ENCODE results near the gene PKP2.

PKP2 gene

GRCh38 chr12:32860192-32860591 lies 36.4 kb downstream of the PKP2 start:
- no peak for DNase-seq

DNA sequence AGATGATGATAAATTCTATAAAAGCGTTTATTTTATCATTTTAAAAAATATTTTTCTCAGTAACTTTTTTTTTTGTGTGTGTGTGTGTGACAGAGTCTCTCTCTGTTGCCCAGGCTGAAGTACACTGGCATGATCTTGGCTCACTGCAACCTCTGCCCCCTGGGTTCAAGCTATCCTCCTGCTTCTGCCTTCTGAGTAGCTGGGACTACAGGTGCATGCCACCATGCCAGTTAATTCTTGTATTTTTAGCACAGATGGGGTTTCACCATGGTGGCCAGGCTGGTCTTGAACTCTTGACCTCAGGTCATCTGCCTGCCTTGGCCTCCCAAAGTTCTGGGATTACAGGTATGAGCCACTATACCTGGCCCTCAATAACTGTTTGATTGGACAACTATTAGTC lies 37.2 kb downstream of the PKP2 start:
- DNase-seq = no peak

DNA sequence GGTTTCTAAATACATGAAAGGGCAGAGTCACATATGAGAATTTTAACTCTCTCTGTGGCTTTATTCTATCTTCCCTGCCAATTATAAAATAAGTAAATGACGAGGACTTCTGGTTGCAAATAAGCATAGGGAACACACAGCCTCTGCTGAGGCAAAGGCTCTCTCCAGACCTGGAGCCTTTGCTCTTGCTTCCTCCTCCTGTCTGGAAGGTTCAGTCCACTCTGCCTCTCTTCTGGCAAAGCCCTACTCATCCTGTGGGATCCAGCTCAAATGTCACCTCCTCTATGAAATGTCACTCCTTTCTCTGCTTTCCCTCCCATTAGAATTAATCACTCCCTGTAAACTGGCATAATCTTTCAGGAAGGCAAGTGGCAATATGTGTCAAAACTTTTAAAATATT lies 41.9 kb downstream of the PKP2 start:
- no peak for DNase-seq

GRCh38 chr12:32854097-32854496 lies 42.5 kb downstream of the PKP2 start:
- no peak for DNase-seq

DNA sequence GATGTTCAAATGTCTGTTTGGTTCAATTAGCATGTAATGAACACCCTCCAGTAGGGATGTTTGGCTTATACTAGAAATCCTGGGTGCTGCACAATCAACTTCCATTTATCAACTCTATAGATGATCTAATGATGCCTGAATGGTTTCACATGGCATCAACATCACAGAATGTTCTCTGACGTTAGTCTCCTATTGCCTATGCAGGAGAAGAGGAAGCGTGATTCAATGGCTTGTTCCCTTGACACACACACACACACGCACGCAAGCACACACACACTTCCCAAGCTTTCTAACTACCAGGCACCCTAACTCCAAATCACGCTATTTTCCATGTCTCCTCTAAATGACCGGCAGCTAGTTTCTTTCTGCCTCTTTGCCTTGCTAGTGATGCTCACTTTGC lies 49.3 kb downstream of the PKP2 start:
- DNase-seq = no peak

DNA sequence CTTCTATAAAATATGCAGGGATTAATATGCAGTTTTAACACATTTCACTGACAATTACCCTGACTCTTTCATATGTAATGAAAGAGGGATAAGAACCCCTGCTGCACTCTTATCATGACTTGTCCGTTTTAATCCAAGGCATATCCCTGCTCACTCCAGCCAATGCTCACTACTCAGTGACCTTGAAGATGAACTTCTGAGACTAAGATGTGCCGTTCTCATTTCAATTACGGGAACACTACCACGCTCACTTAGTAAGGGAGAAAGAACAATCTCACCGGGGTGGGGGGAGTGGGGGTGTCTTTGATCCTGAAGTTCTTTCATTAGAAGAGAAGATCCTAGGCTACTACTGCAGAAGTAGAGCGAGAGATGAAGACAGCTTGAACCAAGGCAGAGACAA lies 50.5 kb downstream of the PKP2 start:
- DNase-seq = no peak

DNA sequence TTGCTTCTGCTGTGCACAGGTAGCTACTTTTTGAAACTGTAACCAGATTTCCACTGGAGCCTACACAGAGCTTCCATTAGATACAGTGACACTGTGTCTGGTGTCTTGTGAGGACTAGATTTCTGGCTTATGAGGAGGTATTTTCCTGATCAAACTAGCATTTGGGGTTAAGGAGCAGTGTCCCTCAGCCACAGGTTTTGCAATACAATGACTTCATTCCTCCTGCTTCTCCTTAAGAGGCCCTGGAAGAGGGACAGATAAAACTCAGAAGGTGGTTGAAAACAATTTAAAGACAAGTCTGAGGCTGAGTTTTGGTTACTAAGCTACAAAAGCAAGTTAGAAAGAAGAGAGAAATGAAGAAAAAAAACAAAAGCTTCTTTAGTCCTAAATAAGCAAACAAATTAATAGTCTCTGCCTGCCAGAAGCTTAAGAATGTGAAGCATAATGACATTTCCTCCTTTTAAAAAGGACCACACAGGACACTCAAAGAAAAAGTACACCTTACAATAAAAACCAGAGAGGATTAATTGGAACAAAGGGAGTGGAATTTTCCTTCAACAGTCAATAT lies 53.0 kb downstream of the PKP2 start:
- no peak for DNase-seq

DNA sequence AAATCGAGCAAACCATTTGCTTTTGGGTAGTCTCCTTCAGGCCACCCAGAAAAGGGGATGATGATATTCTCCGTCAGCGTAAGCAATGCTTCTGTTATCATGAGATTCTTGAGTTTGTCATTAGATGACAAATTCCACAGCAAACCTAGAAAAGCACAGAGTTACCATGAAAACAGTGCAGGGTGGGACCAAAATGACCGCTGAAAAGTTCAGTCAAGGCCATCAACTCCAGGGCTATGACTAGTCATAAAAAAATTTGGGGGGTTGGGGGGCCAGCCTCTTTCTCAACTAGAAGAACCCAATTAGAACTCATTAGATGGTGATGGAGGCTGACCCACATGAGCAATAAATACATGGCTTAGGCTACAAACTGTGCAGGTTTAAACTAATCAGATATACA lies 55.5 kb downstream of the PKP2 start:
- no peak for DNase-seq

DNA sequence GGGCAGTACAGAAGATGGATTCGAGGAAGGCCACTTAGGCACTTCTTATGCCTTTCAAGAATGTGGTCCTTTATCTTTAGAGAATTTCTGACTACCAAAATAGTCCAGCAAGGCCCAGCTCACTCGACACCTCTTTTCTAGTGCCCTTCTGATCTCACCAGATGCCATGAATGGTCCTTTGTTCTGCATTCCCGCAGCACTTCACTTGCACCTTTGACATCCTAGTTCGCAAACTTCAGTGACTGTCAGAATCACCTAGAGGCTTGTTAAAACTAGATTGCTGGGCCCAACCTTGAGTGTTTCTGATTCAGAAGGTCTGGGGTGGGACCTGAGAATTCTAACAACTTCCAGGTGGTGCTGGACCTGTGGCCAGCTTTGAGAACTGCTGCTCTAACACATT lies 56.7 kb downstream of the PKP2 start:
- no peak for DNase-seq

GRCh38 chr12:32837974-32838373 lies 58.6 kb downstream of the PKP2 start:
- DNase-seq = no peak

GRCh38 chr12:32836710-32837109 lies 59.9 kb downstream of the PKP2 start:
- no peak for DNase-seq

- DNase-seq = no peak
These were observed 62.5 kb downstream of the PKP2 start for GRCh38 chr12:32834122-32834521.

GRCh38 chr12:32828552-32828951 lies 68.0 kb downstream of the PKP2 start:
- DNase-seq = no peak

DNA sequence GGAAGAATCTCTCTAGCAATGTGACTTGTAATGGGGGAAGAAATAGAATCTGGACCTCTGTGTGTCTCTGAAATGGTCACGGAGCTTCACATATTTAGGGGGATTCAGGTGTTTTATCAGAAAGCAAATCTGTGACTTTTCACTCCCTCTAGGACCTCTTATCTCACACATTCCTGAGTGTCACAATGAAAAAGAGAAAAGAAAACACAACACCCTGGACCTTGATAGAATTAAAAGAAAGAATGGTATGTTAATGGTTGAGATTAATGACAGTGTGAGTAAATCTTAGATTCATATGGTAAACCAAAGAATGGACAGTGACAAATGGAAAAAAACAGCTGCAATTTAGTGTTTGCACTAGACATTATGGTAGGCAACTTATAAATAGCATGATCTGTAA lies 68.5 kb downstream of the PKP2 start:
- no peak for DNase-seq

DNA sequence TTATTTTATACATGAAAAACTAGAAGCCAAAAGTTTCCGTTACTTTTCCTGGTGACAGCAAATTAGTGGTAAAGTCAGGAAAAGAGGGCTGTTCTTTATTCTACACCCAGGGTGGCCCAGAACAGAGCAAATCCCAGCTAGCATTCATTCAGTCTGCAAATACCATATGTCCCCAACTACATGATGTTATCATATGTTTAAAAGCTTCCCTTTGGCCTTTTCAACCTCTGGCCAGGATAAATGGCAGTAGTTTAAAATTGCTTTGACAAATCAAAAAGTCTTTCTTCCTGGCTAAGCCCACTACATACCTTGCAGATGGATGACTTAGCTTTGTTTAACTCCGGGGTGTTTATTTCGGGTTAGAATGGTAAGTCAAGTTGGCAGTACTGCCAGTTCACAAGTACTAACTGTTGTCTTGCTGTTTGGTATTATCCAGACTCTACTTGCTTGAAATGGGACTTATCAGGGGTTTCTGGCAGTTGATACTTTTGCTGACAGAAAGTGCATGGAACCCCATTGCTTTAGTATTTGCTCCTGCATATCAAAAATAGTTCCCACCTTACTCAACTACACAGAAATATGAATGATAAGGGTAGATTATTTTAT lies 69.7 kb downstream of the PKP2 start:
- no peak for DNase-seq

DNA sequence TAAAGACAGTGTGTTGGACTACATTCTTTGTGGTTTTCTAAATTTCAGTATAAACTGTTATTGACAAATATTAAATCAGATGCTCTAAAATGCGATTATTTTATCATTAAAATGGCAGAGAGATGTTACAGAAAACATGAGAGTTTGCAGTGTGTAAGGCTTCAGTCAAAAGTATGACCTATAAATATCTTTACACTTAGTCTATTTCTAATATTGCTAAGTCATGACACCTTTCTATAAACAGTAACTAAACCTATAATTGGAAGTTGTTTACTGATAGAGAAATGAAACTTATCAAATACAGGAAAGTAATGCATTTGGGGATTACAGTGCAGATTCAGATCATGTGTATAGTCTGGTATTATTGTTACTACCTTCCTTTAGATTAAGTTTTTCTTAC lies 72.0 kb downstream of the PKP2 start:
- no peak for DNase-seq

- DNase-seq = no peak
These were observed 74.2 kb downstream of the PKP2 start for GRCh38 chr12:32822344-32822743.

GRCh38 chr12:32821710-32822109 lies 74.9 kb downstream of the PKP2 start:
- no peak for DNase-seq

DNA sequence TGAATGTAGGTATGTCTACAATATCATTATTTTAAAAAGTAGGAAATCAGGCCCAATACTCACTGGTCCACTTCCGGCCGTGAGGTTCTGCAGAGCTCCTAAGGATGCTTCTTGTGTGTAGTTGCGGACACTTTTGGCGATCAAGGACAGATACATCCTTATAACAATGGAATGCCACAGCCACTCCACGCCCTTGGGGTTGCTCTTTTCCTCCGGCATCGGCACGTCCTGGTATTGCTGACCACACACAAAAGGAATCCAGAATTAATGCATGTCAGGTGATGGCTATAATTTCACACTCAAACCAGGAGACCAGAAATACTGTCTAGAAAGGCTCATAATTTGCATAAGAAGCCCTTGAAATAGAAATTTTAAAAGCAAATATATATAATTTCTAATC lies 75.3 kb downstream of the PKP2 start:
- DNase-seq = no peak

- DNase-seq = no peak
These were observed 76.1 kb downstream of the PKP2 start for GRCh38 chr12:32820376-32820931.

GRCh38 chr12:32819424-32819823 lies 77.2 kb downstream of the PKP2 start:
- DNase-seq = no peak

DNA sequence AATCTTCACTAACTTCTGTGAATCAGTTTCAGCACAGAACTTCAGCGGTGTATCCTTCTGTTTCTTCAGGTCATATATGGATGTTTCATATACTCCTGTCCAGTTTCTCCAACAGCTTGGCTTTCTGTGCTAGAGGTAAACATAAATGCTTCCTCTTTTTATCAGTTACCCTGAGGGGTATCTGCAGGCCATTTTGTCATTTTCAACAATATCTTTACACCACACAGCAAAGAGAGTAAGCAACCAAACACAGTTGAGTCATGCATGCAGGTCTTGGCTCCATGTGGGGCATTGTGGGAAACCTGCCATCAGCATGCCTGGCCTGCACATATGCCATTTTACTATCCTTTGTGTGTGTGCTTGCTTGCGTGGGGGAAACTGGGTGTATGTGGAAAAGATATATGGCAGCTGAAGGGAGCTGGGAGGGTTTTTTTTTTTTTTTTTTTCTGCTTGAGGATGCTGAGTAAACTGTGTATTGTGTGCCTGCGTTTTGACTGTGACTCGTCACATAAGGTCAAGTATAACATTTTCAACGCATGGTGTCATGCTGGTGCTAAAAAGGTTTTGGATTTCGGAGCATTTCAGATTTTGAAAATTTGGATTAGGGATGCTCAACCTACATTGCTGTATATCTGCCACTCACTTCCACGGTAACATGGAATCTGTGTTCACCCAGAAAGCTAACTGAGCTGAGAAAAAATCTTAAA lies 84.7 kb downstream of the PKP2 start:
- no peak for DNase-seq

GRCh38 chr12:32809846-32810245 lies 86.7 kb downstream of the PKP2 start:
- DNase-seq = no peak

DNA sequence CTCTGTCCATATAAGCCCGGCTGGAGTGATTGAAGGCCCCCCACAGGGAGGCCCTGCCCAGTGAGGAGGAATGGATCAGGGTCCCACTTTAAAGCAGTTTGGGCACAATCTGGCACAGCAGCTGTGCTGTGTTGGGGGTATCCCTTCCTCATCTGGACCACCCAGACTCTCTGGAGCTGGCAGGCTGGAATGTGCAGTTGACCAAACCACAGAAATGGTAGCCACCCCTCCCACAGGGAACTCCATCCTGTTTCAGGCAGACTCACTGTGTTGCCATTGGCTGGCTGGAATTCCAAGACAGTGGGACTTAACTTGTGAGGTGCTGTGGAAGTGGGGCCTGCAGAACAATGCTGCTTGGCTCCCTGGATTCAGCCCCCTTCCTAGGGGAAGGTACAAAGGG lies 87.4 kb downstream of the PKP2 start:
- no peak for DNase-seq

GRCh38 chr12:32804301-32804700 lies 92.3 kb downstream of the PKP2 start:
- no peak for DNase-seq

Measured in hematopoietic multipotent progenitor cell treated with erythropoietin and hydrocortisone succinate and interleukin-3 and kit ligand, for 6 days (in vitro differentiated cells).